HG03175 (cell line): Measurements from ENCODE around the gene IDI1.
"Not testable (repeated sequence)": the region's sequence is repeated elsewhere in the genome, so short reads cannot be mapped to it uniquely, and the experiment has no call there.

Experiments
- ATAC-seq: cut with Tn5 transposase; IDR thresholded peaks from one replicate; pipeline ENCODE4 v1.9.1; 2021; ENCODE audit warnings: mild to moderate bottlenecking, moderate library complexity; ENCODE audit not compliant: unreplicated experiment

Gene IDI1

DNA sequence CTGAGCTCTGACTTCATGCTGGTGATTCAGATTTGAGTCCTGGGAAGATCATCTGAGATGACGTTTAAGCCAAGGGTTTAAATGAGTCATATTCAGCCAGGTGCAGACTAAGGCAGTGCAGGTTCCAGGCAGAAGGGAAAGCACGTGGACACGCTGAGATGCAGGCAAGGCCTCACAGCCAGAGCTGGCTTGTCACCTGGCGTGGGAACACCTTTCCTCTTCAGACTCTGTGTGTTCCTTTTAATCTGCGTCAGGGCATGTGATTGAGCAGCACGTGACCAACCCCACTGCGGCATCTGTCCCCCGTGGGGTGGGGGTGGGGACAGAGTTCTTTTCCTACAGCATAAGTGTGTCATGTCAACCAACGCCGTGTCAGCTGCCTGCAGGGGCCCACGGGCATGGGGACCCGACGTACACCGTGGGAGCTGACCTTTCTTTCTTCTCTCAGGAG, 12.6 kb downstream of the IDI1 start:
- ATAC-seq: no peak

DNA sequence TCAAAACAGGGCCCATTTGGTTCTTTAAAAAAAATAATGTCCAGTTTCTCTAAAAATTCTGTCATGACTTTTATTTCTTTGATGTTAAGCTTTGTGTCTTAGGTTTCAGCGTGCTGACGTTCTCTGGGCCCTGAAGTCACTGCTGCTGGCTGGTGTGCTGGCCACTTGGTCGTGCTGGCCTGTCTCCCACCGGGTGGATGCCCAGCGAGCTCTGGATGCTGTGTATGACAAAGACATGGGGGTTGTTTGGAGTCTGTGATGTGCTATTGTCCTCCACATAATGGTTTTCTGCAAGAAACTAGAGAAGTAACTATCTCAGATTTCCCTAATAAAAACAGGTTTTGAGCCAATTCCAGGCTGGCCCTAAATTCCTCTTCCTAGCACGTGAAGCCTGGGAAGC, 13.7 kb downstream of the IDI1 start:
- no peak for ATAC-seq

DNA sequence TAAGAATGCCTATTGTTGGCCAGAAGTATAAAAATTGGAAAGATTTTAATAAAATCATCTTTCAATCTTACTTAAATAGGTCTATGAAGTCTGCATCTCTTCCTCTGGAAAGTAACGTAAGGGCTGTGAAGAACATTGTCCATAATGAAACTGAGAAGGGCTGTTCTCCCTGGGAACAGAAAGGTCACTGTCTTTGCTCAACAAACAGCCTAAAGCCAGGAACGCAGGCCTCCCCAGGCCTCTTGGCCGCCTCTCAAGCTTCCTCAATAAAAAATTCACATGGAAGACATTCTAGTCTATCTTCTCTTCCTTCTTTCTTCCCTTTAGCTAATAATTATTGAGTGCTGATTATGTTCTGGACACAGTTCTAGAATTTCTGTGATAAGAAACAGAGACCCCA, 14.2 kb downstream of the IDI1 start:
- ATAC-seq: no peak

DNA sequence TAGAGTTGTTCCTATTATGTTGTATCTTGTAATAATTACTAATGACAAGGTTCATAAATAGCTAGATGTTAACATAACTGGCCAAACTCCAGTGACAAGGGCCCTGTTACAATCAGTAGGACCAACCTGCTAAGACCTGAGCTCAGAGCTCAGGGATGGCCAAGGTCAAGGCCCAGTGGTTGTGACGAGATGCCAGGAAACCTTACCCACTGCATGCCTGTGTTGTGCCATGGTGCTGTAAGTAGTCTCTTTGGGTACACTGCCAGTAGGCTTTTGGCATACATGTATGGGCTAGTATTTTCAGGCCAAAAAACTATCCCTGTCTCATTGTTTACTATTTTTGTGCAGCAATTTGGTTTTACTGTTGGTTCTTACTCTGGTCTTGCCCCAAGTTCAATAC, 15.3 kb downstream of the IDI1 start:
- ATAC-seq: no peak

DNA sequence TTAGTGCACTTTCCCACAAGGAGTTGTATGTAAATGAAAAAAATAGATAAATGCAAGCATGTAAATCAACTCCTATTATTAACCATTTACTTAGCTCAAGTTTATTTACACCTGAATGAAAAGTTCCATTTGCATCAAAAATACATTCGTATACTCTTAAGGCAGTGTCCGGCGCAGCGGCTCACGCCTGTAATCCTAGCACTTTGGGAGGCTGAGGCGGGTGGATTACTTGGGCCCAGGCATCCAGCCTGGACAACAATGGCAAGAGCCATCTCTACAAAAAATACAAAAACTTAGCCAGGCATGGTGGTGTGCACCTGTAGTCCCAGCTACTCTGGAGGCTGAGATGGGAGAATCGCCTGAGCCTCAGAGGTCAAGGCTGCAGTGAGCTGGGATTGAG, 19.1 kb downstream of the IDI1 start:
- ATAC-seq: no peak

DNA sequence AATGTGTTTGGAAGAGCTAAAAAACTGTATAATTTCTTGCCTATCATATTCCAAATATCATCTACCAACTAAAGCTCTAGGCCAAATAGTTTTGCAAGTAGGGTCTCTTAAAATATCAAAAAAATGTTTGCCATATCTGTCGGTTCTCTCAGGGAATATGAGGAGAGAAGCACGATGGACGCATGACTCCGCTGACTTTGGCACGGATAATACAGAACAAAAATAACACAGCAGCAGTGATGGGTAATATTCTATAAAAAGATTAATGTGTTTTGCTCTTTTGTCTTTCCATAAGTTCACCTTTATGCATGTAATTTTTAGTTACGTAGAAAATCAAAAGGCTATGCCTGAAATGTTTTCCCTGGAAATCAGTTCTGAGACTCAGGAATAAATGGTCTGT, 22.3 kb downstream of the IDI1 start:
- no peak for ATAC-seq

DNA sequence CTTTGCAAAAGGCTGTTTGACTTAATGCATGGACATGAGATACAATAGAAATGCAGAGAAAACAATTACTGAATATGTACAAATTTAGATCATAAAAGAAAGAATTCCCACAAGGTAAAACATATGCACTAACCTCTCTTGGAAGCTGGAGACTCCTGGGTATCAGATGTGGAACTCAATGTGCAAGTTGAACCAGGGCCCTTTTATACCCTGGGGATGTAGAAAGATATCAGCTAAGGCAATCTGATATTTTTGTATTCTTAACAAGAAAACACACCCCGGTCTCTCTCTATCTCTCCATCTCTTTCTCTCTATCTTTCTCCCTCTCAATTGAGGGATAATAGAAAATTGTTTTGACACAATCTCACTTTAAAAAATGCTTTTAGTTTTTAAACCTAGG, 23.2 kb downstream of the IDI1 start, which contains the start of gene IDI2:
IDI2 (minus strand) TSS at position 177 of the 400 bp plus-strand sequence. CDS start 1,136 bp downstream, outside the sequence.
- no peak for ATAC-seq

DNA sequence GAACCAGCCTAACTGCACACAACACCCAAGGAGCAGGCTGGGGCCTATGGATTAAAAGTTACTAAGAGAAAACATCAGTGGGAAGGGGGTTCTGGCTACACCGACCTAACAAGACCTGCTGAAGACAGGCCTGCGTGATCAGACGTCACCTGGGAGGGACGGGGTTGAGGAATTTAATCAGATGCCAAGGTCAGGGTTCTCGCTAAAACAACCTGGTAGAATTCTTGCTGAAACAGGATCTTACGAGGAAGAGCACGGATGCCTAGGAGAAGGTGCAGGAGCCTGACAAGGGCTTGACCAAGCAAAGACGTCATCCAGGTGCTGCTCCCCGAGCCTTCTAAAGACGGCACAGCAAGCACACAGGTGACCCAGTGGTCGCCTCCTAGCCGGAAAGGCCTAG, 24.8 kb downstream of the IDI1 start:
- no peak for ATAC-seq

DNA sequence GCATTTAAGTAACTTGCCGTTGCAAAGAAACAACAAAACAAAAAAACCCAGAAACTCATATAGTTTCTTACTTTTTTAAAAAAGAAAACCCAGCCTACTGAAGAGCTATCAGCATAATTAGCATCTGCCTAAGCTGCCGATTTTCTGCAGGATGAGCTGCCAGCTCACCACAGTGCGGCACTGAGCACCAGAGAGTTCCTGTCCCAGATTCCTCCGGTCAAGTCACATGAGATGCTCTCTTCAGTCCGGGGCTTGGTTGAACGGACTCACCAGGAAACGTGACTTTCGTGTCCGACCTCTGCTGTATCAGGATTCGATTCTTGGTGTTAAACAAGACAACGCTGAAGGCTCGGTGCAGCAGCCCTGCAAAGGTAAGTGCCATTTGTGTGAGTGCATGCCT, 26.5 kb downstream of the IDI1 start:
- ATAC-seq: no peak

DNA sequence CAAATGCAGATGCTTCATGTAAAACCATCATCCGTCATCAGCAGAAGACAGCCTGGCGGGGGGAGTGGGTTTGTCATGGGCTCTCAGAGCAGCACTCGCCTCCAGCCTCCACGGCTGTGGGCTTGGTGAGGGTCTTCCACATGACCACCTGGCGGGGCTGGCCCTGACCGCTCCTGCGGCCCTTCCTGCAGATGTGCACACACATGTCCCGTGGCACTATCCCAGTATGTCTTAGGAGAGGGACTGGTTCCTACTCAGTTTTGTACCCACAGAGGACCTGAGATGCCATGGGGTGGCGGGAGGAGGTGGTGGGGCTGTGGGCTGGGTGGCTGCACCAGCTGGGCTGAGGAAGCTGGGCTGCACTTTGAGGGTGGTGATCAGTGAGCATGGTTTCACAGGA, 28.0 kb downstream of the IDI1 start:
- no peak for ATAC-seq

DNA sequence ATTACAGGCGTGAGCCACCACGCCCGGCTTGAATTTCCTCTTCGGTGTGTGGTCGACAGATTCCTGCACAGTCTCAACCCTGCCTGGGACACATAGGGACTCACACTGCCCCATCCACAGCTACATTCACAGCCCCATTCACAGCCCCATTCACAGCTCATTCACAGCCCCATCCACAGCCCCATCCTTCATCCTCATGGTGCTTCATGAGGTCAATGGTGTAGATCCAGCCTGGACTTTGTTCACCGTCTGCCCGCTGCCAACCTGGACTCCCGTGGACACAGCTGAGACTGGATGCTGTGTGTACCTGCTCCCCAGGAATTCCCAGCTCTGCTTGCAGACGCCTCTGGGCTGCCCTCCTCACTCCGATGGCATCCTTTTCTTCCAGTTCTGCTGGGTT, 28.5 kb downstream of the IDI1 start:
- no peak for ATAC-seq

DNA sequence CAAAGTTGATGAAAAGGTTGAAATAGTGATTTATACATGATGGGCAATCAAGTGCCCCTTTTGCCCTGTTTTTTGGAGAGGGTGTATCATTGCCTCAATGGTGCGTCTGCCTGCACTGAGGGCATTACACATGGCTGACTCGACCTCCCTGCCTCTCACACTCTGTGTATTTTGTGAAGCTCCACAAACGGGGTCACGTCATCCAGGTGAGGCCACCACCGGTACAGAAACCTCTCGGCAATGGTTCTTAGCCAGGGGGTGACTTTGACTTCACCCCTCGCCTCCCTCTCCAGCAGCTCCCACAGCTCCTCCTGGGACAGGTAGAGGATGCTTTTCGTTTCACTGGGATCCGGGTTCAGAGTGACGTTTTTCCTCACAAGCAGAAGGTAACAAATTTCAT, 29.6 kb downstream of the IDI1 start:
- ATAC-seq: no peak

DNA sequence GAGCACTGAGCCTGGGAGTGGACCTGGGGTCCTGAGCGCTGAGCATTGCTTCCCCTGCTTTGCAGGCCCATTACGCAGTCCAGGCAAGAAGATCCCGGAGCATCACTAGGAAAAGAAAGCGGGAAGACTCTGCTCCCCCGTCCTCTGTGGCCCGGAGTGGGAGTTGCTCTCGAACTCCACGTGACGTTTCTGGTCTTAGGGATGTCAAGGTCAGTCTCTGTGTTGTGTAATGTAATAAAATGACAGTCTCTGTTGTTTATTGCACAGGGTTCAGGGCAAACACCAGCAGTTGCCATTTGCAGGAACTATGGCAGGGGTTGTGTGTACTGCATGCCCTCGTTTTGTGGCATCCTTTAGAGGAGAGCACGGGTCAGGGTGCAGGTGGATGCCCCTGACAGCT, 33.2 kb downstream of the IDI1 start:
- ATAC-seq: no peak

DNA sequence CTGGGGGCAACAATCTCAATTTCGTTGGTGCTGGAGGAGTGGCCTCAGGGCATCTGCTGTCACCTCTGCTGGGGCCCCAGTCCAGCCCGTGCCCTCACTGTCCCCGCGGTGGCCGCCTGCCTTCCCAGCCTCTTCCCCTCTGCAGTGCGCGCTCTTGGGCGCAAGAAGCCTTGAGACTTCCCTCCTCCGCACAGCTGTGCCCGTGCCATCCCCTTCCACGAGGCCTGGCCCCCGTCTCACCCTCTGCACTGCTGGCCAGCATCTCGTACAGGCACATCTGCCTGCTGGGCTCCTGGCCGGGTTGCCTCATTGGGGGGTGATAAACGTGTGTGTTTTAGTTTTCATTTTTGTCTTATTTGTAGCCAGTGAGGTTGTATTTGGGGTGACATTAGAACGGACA, 37.2 kb downstream of the IDI1 start:
- no peak for ATAC-seq

DNA sequence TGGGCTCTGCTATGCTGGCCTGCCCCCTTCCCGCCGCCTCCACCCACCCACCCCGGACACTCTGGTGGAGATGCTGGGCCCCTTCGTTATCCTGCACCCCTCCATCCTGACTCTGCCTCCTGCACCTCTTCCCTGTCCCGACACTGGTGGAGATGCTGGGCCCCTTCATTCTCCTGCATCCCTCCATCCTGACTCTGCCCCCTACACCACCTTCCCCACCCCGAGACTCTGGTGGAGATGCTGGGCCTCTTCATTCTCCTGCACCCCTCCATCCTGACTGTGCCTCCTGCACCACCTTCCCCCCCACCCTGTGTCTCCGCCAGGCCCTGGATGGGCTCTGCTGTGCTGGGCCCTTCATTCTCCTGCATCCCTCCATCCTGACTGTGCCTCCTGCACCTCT, 38.2 kb downstream of the IDI1 start:
- ATAC-seq: no peak

DNA sequence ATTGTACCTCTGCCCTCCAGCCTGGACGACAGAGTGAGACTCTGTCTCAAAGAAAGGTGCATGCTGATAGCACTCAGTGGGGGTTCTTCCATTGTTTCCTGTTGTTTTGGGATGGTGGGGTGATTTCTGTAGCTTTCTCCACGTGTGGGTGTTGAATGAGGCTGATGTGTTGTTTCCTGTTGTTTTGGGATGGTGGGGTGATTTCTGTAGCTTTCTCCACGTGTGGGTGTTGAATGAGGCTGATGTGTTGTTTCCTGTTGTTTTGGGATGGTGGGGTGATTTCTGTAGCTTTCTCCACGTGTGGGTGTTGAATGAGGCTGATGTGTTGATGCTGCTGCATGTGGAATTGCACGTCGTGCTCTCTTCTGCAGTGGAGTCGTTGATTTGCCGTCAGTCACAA, 39.0 kb downstream of the IDI1 start:
- not testable (repeated sequence) for ATAC-seq

DNA sequence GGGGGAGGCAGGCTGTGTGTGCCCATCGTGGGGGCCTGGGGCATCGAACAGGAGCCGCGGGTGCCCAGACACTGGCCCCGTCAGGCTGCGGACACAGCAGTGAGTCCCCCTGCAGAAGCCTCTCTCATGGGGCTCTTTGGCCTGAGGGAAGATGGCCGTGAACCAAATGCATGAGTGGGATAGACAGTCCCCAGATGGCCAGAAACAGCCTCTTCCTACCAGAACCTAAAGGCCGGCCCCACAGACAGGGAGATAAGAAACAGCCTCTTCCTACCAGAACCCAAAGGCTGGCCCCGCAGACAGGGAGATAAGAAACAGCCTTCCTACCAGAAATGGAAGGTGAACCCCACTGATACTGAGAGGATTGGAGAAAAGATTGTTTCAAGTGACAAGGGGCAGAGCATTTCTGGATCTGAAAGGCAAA, 39.8 kb downstream of the IDI1 start:
- no peak for ATAC-seq

DNA sequence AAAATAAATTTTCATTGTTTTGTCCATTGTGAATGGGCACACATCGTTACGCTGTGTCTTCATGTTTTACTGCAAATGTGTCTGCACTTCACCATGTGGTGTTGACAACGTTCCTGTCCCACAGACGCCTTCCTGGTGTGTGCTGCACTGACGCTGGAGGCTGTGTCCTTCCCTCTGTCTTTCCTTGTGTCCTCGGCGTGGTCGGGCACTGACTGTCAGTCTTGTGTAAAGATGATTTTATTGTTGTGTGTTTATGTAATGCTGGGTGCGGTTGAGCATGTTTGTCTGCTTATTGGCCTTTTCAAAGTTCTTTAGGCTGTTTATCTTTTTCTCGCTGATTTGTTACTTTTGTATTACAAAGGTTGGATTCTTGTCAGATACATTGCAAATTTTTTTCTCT, 41.3 kb downstream of the IDI1 start:
- ATAC-seq: no peak

DNA sequence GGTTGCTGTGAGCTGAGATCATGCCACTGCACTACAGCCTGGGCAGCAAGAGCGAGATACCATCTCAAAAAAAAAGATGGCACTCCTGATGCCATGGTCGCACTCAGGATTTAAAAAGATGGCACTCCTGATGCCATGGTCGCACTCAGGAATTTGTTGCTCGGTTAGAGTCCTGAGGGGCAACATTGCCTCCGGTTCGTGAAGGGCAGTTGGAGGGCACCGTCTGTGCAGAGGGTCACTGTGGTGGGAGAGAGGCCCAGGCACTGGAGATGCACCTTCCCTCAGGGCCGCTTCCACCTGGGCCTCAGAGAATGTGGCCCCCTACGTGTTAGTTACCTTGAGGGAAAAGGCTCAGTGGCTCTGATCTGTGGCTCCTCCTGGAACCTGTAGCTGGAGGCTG, 42.3 kb downstream of the IDI1 start:
- no peak for ATAC-seq

DNA sequence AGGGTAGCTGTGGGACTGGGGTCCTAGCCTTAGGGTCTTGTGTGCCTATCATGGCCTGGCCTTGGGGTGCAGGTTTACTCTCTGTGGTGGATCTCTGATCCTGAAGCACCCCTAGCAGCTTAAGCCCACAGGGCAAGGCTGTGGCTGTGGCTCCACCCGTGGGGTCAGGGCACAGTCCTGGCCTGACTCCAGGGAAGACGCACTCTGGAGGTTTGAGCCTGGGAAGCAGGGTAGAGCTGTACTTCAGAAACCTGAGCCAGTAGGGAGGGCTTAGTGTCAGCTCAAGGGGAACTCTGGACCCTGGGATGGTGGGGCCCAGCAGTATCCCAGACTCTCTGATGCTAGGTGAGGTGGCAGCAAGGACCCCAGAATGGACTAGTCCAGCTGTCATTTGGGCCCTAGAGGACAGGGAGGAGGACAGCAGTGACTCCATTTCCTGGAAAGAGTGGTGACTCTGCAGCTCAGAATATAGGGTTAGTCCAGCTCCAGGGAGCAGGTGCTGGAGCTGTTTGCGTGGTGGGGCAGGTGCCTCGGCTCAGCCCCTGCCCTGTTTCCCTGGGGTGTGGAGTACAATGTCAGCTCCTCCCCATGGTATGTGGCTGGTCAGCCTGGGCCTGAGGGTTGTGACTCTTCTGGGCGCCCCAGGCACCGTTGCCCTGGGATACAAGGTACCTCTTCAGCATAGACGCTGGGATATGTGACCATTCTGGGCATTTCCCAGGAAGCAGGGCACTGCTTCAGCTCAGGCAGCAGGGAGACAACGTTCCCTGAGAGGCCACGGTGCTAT, 44.8 kb downstream of the IDI1 start:
- no peak for ATAC-seq

DNA sequence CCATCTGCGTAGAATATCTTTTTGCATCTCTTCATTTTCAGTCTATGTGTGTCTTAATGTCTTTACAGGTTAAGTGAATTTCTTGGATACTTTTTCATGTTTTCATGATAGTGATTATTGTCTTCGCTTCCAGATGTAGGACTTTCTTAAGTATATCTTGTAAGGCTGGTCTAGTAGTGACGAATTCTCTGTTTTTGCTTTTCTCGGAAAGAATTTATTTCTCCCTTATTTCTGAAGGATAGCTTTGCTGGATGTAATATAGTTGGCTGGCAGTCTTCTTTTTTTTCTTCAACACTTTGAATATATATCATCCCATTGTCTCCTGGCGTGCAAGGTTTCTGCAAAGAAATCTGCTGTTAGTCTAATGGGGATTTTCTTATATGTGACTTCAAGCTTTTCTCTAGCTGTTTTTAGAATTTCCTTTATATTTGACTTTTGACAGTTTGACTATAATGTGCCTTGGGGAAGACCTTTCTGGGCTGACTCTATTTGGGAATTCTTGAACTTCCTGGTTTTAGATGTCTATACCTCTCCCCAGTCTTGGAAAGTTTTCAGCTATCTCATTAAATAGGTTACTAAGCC, 46.4 kb downstream of the IDI1 start:
- no peak for ATAC-seq

DNA sequence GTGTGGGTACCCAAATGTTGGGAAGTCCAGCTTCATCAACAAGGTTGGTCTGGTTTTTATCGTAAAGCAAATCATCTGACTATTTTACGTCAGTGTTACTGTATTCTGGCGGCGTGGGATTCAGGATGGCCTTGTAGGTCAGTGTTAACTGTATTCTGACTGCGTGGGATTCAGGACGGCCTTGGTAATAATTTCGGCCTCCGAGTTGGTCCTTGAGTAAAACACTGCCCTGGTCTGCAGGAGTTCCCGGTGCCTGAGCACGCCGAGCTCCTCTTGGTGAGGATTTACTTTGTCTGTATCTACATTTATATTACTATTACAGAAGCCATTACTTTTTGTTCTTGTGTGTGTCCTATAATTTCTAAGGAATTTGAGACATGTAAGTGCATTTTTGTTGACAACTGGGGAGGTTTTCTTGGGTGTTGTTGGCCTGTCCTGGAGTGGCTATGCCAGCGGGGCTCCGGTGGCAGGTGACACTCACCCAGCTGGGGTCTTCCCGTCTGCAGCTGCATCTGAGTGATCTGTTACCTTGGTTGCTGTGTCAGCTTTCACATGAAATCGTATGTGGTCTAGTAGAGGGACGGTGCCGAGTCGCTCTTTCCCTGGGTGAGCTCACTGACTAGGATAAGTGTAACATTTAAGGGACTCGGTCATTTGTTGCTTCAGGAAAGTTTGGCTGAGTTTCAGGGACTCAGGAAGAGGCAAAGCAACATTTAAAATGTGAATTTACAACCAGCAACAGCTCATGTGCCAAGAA, 51.5 kb downstream of the IDI1 start:
- no peak for ATAC-seq
